ENCODE measurements around the gene EHD1. TPM values are rescaled to one million over a fixed set of nuclear protein-coding genes. Genes with fewer than 3 reads are reported as not detected.

EHD1 gene
- total and polyA plus RNA-seq, 3 donors from 2014 or later, result 230 to 455 (median 328) TPM

DNA sequence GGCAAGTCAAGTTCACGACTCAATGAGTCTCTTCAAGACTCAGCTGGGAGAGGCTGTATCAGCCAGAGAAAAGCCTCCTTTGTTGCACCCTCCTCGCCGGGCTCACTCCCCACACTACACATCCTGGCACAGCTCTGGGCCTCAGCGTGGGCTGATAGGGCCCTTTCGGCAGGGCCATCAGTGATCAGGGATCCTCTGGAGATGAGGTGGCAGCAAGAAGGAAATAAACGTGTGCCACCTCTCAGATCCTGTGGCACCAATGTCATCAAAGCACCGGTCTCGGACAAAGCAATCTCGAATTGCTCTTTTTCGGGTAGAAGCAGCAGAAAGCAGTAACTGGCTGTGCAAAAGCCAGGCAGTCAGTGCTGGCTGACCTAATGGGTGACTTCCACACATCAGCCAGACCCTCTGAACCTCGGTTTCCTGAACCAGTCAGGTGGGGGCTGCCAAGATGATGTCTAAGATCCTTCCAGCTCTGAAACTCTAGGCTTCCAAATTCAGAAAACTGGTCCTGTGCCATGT is 2.1 kb downstream of the EHD1 start:
- DNase-seq, result no peak
- Histone ChIP-seq H3K27me3 (no peaks in the 10 kb centered on the region), H3K27ac (no peak overlapping the region), H3K9me3 (no peaks in the 10 kb centered on the region), H3K4me3 (no peak overlapping the region), H3K4me1 (peaks cover 43% of the 10 kb centered on the region), H3K36me3 (ENCODE audit: low read depth, missing control alignments) (no peaks in the 10 kb centered on the region)
- TF ChIP-seq, protein P1, sequence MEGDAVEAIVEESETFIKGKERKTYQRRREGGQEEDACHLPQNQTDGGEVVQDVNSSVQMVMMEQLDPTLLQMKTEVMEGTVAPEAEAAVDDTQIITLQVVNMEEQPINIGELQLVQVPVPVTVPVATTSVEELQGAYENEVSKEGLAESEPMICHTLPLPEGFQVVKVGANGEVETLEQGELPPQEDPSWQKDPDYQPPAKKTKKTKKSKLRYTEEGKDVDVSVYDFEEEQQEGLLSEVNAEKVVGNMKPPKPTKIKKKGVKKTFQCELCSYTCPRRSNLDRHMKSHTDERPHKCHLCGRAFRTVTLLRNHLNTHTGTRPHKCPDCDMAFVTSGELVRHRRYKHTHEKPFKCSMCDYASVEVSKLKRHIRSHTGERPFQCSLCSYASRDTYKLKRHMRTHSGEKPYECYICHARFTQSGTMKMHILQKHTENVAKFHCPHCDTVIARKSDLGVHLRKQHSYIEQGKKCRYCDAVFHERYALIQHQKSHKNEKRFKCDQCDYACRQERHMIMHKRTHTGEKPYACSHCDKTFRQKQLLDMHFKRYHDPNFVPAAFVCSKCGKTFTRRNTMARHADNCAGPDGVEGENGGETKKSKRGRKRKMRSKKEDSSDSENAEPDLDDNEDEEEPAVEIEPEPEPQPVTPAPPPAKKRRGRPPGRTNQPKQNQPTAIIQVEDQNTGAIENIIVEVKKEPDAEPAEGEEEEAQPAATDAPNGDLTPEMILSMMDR (IDR thresholded peaks at IDR 0.05), result no peak
- no peak for TF ChIP-seq POLR2A (IDR thresholded peaks at IDR 0.05)
- WGBS, 2 donors, result 46 to 52% methylated on average over 10 to 11 of the region's 11 CpGs
- intact Hi-C loops (cut with DNase I; ENCODE audit: low total_unique reads), result no loop called here

DNA sequence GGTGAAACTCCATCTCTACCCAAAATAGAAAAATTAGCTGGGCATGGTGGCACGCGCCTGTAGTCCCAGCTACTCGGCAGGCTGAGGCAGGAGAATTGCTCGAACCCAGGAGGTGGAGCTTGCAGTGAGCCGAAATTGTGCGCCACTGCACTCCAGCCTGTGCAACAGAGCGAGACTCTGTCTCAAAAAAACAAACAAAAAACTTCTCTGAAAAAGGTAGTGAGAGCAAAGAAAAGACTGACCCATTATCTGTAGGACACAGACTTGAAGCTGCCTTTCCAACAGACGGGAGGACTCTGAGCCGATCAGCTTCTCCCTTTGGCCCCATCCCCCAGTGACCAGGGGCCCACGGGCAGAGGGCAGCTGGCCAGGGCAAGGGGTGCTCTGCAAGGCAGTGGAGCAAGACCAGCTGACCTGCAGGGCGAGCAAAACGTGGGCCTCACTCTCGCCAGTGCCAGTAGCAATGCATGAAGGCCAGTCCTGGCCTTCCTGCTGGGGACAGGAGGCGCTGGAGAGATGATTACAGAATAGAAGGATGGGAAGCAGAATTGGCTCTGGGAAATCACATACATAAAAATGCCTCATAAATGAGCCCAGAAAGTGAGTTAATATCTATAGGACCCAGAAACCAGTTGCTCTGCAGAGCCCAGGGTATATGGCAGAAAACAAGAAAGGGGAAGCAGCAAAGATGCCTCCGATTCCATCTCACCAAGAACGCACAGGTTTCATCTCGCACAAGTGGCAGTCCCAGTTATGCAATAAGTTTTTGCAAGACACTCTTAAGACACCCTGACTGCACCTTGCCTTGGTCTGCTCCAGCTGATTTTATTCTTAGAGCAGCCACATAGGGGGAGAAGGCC is 2.8 kb downstream of the EHD1 start:
- Histone ChIP-seq H3K36me3 (ENCODE audit: low read depth, missing control alignments) (no peaks in the 10 kb centered on the region), H3K9me3 (no peaks in the 10 kb centered on the region), H3K27me3 (no peaks in the 10 kb centered on the region), H3K4me3 (no peak overlapping the region), H3K4me1 (peaks cover 46% of the 10 kb centered on the region), H3K27ac (peak overlapping the region in 1 of 2 donors; percentile 19)
- 75 to 82% methylated on average over 17 of the region's 17 CpGs for whole genome bisulfite sequencing, 2 donors
- no peak for DNase-seq
- TF ChIP-seq, protein P1 (IDR thresholded peaks at IDR 0.05), result no peak
- TF ChIP-seq POLR2A (IDR thresholded peaks at IDR 0.05), result no peak
- intact Hi-C loops (cut with DNase I; ENCODE audit: low total_unique reads), result no loop called here

DNA sequence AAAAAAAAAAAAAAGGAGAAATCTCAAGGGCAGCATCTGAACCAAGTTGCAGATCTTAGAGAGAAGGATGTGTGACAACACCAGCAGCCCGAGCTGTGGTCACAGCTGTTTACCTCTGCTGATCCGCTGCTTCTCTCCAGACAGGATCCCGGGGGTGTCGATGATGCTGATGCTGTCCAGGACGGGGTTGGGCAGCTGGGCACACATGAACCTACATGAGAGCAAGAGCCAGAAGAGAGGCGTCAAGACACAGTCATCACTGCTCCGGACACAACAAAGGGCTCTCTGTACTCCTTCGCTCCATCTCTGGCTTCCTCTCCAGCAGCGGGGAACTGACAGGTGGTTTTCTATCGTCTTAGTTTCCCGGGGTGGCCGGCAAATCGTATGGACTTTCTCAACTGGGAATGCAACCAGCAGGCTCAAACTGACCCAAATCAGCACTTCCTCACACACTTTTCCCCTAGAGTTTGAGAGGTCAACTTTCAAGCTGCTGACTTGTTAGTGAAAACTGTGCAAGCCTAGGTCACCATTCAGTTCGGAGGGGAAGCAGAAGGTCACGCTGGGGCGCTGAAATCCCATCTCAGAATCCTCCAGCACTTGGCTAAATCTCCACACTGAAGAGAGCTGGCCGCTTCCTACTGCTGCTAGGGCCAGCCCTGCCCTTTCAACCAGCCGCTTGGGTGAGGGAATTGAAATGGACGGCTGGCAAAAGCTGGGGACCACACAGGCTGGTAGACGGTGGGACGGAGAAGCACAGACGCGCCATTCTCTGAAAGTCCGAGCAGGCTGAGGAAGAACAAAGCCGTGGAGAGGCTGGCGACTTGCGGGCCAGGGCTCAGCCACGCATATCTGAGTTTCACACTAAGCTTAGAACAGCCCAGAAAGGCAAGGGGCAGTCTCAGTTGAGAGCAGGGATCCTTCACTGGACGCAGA is 3.8 kb downstream of the EHD1 start:
- TF ChIP-seq, protein P1 (IDR thresholded peaks at IDR 0.05), result no peak
- no peak for TF ChIP-seq POLR2A (IDR thresholded peaks at IDR 0.05)
- intact Hi-C loops (cut with DNase I; ENCODE audit: low total_unique reads), result no loop called here
- H3K36me3 ChIP-seq (ENCODE audit: low read depth, missing control alignments), result no peaks in the 10 kb centered on the region
- no peak overlapping the region for H3K4me3 ChIP-seq
- H3K27me3 ChIP-seq, result no peaks in the 10 kb centered on the region
- peak; percentile 49 for DNase-seq
- H3K9me3 ChIP-seq, result no peaks in the 10 kb centered on the region
- peaks cover 47% of the 10 kb centered on the region for H3K4me1 ChIP-seq
- no peak overlapping the region for H3K27ac ChIP-seq
- WGBS, 2 donors, result 75 to 91% methylated on average over 28 to 29 of the region's 29 CpGs

DNA sequence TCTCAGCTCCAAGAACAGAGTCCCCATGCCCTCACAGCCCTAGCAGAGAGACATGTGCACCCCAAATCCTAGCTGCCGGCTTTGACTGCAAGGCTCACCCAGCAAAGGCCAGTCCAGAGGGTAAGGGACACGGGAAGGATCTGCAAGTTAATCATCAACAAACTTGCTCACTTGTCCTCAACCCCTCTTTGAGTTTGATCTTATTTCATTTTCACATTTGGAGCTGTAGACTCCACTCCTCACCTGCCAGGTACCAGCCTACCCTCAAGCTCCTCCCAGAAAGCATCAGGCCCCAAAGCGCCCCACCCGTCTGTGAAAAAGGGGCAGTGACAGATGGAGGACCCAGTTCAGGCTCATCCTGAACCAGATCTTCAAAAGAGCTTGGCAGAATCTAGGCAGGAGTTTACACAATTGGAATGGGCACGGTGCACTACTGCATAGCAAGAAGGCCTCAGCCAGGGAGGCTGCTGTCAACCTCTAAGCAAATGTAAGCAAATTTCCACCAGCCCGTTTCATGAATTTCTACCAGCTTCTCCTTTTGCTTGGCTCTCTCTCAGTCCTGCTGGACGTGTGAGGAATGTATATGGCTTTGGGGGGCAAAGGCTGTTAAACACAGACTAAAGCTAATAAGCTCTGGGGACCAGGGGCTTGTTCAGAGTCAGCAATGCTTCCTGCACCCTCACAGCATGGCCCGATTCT is 5.5 kb downstream of the EHD1 start:
- H3K4me1 ChIP-seq, result peaks cover 51% of the 10 kb centered on the region
- 88 to 95% methylated on average over 8 of the region's 8 CpGs for WGBS, 2 donors
- TF ChIP-seq POLR2A (IDR thresholded peaks at IDR 0.05), result no peak
- TF ChIP-seq, protein P1 (IDR thresholded peaks at IDR 0.05), result no peak
- no peaks in the 10 kb centered on the region for H3K27me3 ChIP-seq
- intact Hi-C loops (cut with DNase I; ENCODE audit: low total_unique reads), result no loop called here
- DNase-seq, result no peak
- no peak overlapping the region for H3K4me3 ChIP-seq
- no peak overlapping the region for H3K27ac ChIP-seq
- H3K9me3 ChIP-seq, result no peaks in the 10 kb centered on the region
- H3K36me3 ChIP-seq (ENCODE audit: low read depth, missing control alignments), result no peaks in the 10 kb centered on the region

Data from testis (tissue), 3 donors.